ENCODE data around the gene ASTN2. TPM values are rescaled to one million over a fixed set of nuclear protein-coding genes. Genes with fewer than 3 reads are reported as not detected.
A peak's percentile ranks its signal among the peaks of the same experiment; 100 is the strongest.

ASTN2 gene
- polyA plus RNA-seq, 1 donor from 2014 or later: 6.8 TPM

- H2AFZ ChIP-seq (ENCODE audit: low read depth, low read length): peak overlapping the region; percentile 25
- peak overlapping the region; percentile 71 for H3K9ac ChIP-seq (ENCODE audit: low read length)
These were observed 579 bp upstream of the ASTN2 start for GRCh38 chr9:117415358-117415914.

More at GRCh38 chr9:117415358-117415914, 579 bp upstream of the ASTN2 start:
- Histone ChIP-seq H3K27ac (ENCODE audit: low read length) (no peak overlapping the region), H4K20me1 (ENCODE audit: insufficient read depth) (no peaks in the 10 kb centered on the region), H3K36me3 (ENCODE audit: insufficient read depth, low read length) (no peaks in the 10 kb centered on the region), H3K27me3 (ENCODE audit: insufficient read depth, low read depth, low read length) (peaks cover 31% of the 10 kb centered on the region), H3K4me2 (ENCODE audit: low read length) (peak overlapping the region; percentile 61), H3K9me3 (ENCODE audit: low read length) (no peaks in the 10 kb centered on the region), H3K79me2 (replicated peaks; ENCODE audit: insufficient read depth, low read length) (no peaks in the 10 kb centered on the region), H3K4me3 (ENCODE audit: low read length) (peak overlapping the region; percentile 89), H3K9me2 (ENCODE audit: insufficient read depth, low read length) (no peaks in the 10 kb centered on the region), H3F3A (ENCODE audit: insufficient read depth, low read length, poor library complexity, severe bottlenecking) (peaks cover 5% of the 10 kb centered on the region)
- TF ChIP-seq EZH2 (IDR thresholded peaks at IDR 0.05; ENCODE audit: borderline replicate concordance, insufficient read depth, low read length, poor library complexity, severe bottlenecking) (no peak), RAD21 (conservative IDR thresholded peaks at IDR 0.05) (no peak), CTCF (IDR thresholded peaks at IDR 0.05; ENCODE audit: poor library complexity, severe bottlenecking) (no peak), POLR2AphosphoS5 (IDR thresholded peaks at IDR 0.05) (no peak), TAF1 (IDR thresholded peaks at IDR 0.05; ENCODE audit: low read depth) (no peak), SMC3 (conservative IDR thresholded peaks at IDR 0.05; ENCODE audit: poor library complexity) (no peak), MXI1 (conservative IDR thresholded peaks at IDR 0.05; ENCODE audit: poor library complexity, severe bottlenecking) (no peak), EP300 (conservative IDR thresholded peaks at IDR 0.05; ENCODE audit: poor library complexity, severe bottlenecking) (no peak), REST (IDR thresholded peaks at IDR 0.05; ENCODE audit: borderline replicate concordance) (no peak)
